Vagina (tissue), 2 donors: ENCODE data around the gene PERM1. TPM values are rescaled to one million over a fixed set of nuclear protein-coding genes. Genes with fewer than 3 reads are reported as not detected.
A peak's percentile ranks its signal among the peaks of the same experiment; 100 is the strongest.
"Not testable (repeated sequence)": the region's sequence is repeated elsewhere in the genome, so short reads cannot be mapped to it uniquely, and the experiment has no call there.

ENCODE experiments used
- DNase-seq, 2 donors: peaks; one replicate each; pipeline ENCODE4 v3.0.0-alpha.2; 2017; ENCODE audit errors: extremely low spot score in 2 of 2
- H3K27ac ChIP-seq: fragments of 200-600 bp; sonication (generic); one replicate; pipeline ENCODE4 v1.5.1; 2019
- H3K27me3 ChIP-seq: fragments of 200-600 bp; sonication (generic); one replicate; pipeline ENCODE4 v1.5.1; 2019
- H3K36me3 ChIP-seq, 2 donors: fragments of 200-600 bp; sonication (generic); one replicate each; pipeline ENCODE4 v1.5.1; 2017 to 2019
- H3K4me1 ChIP-seq: fragments of 200-600 bp; sonication (generic); one replicate; pipeline ENCODE4 v1.5.1; 2019
- H3K4me3 ChIP-seq, 2 donors: fragments of 200-600 bp; sonication (generic); 1 replicate in 1 of 2; 2 replicates in 1 of 2; pipeline ENCODE4 v1.5.1; 2016 to 2019
- H3K9me3 ChIP-seq: fragments of 200-600 bp; sonication (generic); one replicate; pipeline ENCODE4 v1.5.1; 2019
- POLR2A ChIP-seq, 2 donors: fragments of 450-650 bp; IDR thresholded peaks; one replicate each; pipeline ENCODE4 v1.6.1; 2017; ENCODE audit warnings: antibody characterized with exemption in 2 of 2, mild to moderate bottlenecking in 2 of 2, moderate library complexity in 2 of 2
- POLR2AphosphoS5 ChIP-seq, 2 donors: sonication (generic); formaldehyde crosslinking; IDR thresholded peaks; one replicate each; pipeline ENCODE4 v1.9.0; 2017; ENCODE audit warnings: antibody characterized with exemption in 2 of 2, mild to moderate bottlenecking in 2 of 2, low read depth in 1 of 2; ENCODE audit not compliant: insufficient read depth in 1 of 2
- intact Hi-C: fragments of 100-400 bp; cut with DNase I; formaldehyde crosslinking; loops from one replicate; pipeline ENCODE4 v1.15.1; 2023
- total RNA-seq: library from RNA; depleted of rRNA; stranded (reverse); fragments of >200 nt; gene quantifications from one replicate; pipeline ENCODE4 v1.2.3, GENCODE V29; 2016
- TF ChIP-seq, protein P1 (sequence below), 3 experiments: fragments of 450-650 bp in 2 of 3; fragments of 200-600 bp in 1 of 3; sonication (generic) in 1 of 3; IDR thresholded peaks; one replicate each; pipeline ENCODE4 v1.5.1; 2017 to 2019; ENCODE audit warnings: antibody characterized with exemption in 3 of 3, mild to moderate bottlenecking in 2 of 3, moderate library complexity in 2 of 3

PERM1 gene
- total RNA-seq, 1 donor from 2014 or later, result not detected

DNA sequence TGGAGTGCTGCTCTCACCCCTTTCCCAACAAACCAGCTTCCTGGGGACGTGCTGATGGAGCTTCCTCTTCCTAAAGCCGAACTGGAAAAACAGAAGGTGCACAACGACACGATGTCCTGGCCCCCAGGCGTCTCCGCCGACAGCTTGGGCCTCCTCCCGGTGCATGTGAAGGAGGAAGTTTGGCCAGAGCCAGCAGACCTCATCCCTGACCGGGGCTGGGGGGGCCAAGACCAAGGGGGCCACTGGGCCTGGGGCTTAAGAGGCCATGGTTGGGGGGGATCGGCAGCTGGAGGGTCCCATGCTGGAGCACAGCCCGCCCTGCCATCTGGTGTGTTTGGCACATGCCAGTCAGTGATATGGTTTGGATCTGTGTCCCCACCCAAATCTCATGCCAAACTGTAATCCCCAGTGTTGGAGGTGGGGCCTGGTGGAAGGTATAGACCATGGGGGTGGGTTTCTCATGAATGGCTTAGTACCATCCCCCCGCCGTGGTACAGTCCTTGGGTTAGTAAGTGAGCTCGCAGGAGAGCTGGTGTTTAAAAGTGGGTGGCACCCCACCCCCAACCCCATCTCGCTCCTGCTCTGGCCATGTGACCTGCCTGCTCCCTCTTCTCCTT, 11.6 kb upstream of the PERM1 start:
- no peak for TF ChIP-seq POLR2A (IDR thresholded peaks at IDR 0.05)
- Histone ChIP-seq H3K27me3 (no peaks in the 10 kb centered on the region), H3K27ac (no peak overlapping the region), H3K4me1 (peaks cover 10% of the 10 kb centered on the region), H3K9me3 (peaks cover 8% of the 10 kb centered on the region), H3K36me3 (no peaks in the 10 kb centered on the region), H3K4me3 (no peak overlapping the region)
- no peak for DNase-seq
- intact Hi-C loops, result no loop called here

DNA sequence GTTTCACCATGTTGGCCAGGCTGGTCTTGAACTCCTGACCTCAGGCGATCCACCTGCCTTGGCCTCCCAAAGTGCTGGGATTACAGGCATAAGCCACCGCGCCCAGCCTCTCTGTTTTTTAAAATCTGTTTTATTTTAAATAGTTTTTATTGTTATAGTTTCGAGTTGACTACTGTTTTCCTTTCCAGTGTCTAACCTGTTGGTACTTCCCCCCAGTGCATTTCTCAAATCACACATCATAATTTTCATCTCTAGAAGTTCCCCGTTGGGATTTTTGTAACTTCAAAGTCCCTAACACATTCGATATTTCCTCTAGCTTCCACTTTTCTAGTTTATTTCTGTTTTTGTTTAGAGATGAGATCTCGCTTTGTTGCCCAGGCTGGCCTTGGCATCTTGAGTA, 10.5 kb upstream of the PERM1 start:
- H3K4me1 ChIP-seq, result no peaks in the 10 kb centered on the region
- H3K9me3 ChIP-seq, result peaks cover 8% of the 10 kb centered on the region
- no peaks in the 10 kb centered on the region for H3K36me3 ChIP-seq
- no peak overlapping the region for H3K27ac ChIP-seq
- DNase-seq, result no peak
- no peaks in the 10 kb centered on the region for H3K27me3 ChIP-seq
- TF ChIP-seq, protein P1, sequence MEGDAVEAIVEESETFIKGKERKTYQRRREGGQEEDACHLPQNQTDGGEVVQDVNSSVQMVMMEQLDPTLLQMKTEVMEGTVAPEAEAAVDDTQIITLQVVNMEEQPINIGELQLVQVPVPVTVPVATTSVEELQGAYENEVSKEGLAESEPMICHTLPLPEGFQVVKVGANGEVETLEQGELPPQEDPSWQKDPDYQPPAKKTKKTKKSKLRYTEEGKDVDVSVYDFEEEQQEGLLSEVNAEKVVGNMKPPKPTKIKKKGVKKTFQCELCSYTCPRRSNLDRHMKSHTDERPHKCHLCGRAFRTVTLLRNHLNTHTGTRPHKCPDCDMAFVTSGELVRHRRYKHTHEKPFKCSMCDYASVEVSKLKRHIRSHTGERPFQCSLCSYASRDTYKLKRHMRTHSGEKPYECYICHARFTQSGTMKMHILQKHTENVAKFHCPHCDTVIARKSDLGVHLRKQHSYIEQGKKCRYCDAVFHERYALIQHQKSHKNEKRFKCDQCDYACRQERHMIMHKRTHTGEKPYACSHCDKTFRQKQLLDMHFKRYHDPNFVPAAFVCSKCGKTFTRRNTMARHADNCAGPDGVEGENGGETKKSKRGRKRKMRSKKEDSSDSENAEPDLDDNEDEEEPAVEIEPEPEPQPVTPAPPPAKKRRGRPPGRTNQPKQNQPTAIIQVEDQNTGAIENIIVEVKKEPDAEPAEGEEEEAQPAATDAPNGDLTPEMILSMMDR (IDR thresholded peaks at IDR 0.05), result no peak
- TF ChIP-seq POLR2AphosphoS5 (IDR thresholded peaks at IDR 0.05; ENCODE audit: insufficient read depth in 1 of 2, low read depth in 1 of 2) (no peak), POLR2A (IDR thresholded peaks at IDR 0.05) (no peak)
- intact Hi-C loops, result no loop called here
- H3K4me3 ChIP-seq, result no peak overlapping the region

DNA sequence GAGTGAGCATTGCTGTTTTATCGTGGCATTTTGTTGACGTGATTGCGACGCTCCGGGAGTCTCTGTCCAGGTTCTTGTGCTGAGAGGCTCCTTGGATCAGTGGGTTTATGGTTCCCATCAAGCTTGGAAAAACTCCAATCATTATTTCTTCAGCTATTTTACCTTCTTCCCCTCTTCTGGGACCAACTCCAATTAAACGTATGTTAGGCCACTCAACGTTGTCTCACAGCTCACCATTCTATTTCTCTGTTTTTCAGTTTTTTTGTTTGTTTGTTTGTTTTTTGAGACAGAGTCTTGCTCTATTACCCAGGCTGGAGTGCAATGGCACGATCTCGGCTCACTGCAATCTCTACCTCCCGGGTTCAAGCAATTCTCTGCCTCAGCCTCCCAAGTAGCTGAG, 10.0 kb upstream of the PERM1 start:
- DNase-seq, result no peak
- intact Hi-C loops, result no loop called here
- no peaks in the 10 kb centered on the region for H3K36me3 ChIP-seq
- peaks cover 8% of the 10 kb centered on the region for H3K9me3 ChIP-seq
- no peaks in the 10 kb centered on the region for H3K27me3 ChIP-seq
- H3K4me3 ChIP-seq, result no peak overlapping the region
- H3K4me1 ChIP-seq, result no peaks in the 10 kb centered on the region
- no peak overlapping the region for H3K27ac ChIP-seq
- TF ChIP-seq, protein P1 (IDR thresholded peaks at IDR 0.05), result no peak
- TF ChIP-seq POLR2AphosphoS5 (IDR thresholded peaks at IDR 0.05; ENCODE audit: insufficient read depth in 1 of 2, low read depth in 1 of 2) (no peak), POLR2A (IDR thresholded peaks at IDR 0.05) (no peak)

DNA sequence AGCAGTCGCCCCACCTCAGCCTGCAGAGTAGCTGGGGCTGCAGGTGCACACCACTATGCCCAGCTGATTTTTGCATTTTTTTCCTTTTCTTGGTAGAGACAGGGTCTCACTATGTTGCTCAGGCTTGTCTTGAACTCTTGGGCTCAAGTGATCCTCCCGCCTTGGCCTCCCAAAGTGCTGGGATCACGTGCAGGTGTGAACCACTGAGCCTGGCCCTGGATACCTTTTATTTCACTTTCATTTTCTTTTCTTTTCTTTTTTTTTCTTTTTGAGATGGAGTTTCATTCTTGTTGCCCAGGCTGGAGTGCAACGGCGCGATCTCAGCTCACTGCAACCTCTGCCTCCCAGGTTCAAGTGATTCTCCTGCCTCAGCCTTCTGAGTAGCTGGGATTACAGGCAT, 9.4 kb upstream of the PERM1 start:
- H3K9me3 ChIP-seq, DNase-seq, intact Hi-C loops, H3K27ac ChIP-seq, H3K36me3 ChIP-seq, H3K4me3 ChIP-seq, H3K4me1 ChIP-seq, H3K27me3 ChIP-seq: not testable (repeated sequence)

DNA sequence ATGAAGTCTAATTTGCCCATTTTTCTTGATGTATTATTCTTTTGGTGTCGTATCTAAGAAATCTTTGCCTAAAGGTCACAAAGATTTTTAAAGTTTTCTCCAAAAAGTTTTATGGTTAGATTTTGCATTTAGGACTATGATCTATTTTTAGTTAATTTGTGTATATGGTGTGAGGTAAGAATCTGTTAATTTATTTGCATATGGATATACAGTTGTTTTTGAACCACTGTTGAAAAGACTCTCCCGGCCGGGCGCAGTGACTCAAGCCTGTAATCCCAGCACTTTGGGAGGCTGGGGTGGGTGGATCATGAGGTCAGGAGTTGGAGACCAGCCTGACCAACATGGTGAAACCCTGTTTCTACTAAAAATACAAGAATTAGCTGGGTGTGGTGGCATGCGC, 6.2 kb upstream of the PERM1 start:
- H3K9me3 ChIP-seq, H3K27me3 ChIP-seq, intact Hi-C loops: not testable (repeated sequence)

DNA sequence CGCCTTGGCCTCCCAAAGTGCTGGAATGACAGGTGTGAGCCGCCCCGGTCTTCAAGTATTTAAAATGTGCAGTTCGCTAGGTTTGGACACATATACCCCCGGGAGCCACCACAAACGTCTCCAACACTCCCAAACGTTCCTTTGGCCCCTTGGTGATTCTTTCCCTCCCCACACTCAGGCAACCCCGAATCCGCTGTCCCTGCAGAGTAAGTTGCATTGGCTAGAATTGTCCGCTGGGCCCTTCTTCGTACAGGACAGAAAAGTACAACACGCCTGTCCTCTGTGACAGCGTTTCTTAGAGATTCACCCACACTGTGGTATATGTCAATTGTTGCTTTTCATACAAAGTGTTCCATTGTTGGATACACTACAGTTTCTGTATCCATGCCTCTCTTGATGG, 3.2 kb upstream of the PERM1 start:
- H3K27me3 ChIP-seq, result no peaks in the 10 kb centered on the region
- H3K4me1 ChIP-seq, result no peaks in the 10 kb centered on the region
- no peak for DNase-seq
- no peaks in the 10 kb centered on the region for H3K36me3 ChIP-seq
- no peak for TF ChIP-seq POLR2A (IDR thresholded peaks at IDR 0.05)
- no peak overlapping the region for H3K27ac ChIP-seq
- no peak overlapping the region for H3K4me3 ChIP-seq
- H3K9me3 ChIP-seq, result no peaks in the 10 kb centered on the region
- intact Hi-C loops, result no loop called here

More for the DNA sequence above, 6.2 kb upstream of the PERM1 start:
- H3K4me1 ChIP-seq, H3K36me3 ChIP-seq, DNase-seq, H3K27ac ChIP-seq, H3K4me3 ChIP-seq: not testable (repeated sequence)

DNA sequence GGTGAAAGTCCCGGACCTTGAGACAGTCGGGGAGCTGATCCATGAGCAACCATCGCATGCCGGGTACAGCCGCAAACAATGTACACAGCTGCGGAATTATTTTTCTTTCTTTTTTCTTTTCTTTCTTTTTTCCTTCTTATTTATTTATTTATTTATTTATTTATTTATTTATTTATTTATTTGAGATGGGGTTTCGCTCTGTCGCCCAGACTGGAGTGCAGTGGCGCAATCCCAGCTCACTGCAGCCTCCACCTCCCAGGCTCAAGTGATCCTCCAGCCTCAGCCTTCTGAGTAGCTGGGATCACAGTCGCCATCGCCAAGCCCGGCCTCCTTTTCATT, 2.6 kb upstream of the PERM1 start:
- DNase-seq, result no peak
- intact Hi-C loops, result loop anchor here (5.0 kb wide), 1 partner anchor 73 kb away; no protein-coding TSS in a partner anchor
- peak overlapping the region in 1 of 2 donors; percentile 16 for H3K4me3 ChIP-seq
- H3K36me3 ChIP-seq, result no peaks in the 10 kb centered on the region
- H3K4me1 ChIP-seq, result no peaks in the 10 kb centered on the region
- no peaks in the 10 kb centered on the region for H3K9me3 ChIP-seq
- no peak overlapping the region for H3K27ac ChIP-seq
- no peak for TF ChIP-seq POLR2AphosphoS5 (IDR thresholded peaks at IDR 0.05; ENCODE audit: insufficient read depth in 1 of 2, low read depth in 1 of 2)
- no peak for TF ChIP-seq POLR2A (IDR thresholded peaks at IDR 0.05)
- TF ChIP-seq, protein P1 (IDR thresholded peaks at IDR 0.05), result no peak
- H3K27me3 ChIP-seq, result no peaks in the 10 kb centered on the region
